GM19193 (cell line): Measurements from ENCODE around the gene MSGN1.

Source experiments
- POLR2A ChIP-seq: IDR thresholded peaks from 4 replicates; pipeline ENCODE4 v1.6.1; 2011; ENCODE audit not compliant: insufficient read depth, insufficient read length; ENCODE audit errors: extremely low read depth

MSGN1 gene

GRCh38 chr2:17816396-17817245, at the start of gene MSGN1:
TSS of gene MSGN1 (plus strand) at chr2:17816460. CDS start at chr2:17816519, 59 bp downstream.
- no peak for TF ChIP-seq POLR2A

- TF ChIP-seq POLR2A, result no peak
Measured at GRCh38 chr2:17768894-17769293, 47.4 kb upstream of the MSGN1 start.

- no peak for TF ChIP-seq POLR2A
Measured at GRCh38 chr2:17771956-17772355, 44.3 kb upstream of the MSGN1 start.

DNA sequence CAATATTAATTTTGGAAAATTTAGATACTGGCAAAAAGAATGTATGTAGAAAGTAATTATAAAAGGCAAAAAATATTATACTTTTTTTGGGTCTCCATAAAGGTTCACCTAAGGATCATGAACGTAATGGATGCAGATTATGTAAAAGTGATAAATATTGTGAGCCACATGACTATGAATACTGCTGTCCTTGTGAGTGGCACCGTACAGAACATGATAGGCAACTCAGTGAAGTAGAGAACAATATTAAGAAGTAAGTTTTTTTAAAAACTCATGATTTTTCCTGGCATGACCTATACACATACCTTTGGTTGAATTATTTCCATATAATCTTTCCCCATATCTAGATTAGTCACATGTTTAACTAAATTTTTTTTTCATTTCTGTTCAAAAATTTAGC, 43.7 kb upstream of the MSGN1 start:
- TF ChIP-seq POLR2A, result no peak

GRCh38 chr2:17780546-17780945, 35.7 kb upstream of the MSGN1 start:
- TF ChIP-seq POLR2A, result no peak

DNA sequence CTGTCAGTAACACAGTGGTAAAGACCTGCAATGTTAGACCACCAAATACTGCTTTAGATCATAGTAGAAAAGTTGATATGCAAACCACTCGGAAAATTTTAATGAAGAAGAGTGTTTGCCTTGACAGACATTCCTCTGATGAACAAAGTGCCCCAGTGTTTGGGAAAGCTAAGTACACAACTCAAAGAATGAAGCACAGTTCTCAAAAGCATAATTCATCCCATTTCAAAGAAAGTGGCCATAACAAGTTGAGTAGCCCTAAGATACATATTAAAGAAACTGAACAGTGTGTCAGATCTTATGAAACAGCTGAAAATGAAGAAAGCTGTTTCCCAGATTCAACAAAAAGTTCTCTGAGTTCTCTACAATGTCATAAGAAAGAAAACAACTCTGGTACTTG, 34.8 kb upstream of the MSGN1 start:
- TF ChIP-seq POLR2A, result no peak

DNA sequence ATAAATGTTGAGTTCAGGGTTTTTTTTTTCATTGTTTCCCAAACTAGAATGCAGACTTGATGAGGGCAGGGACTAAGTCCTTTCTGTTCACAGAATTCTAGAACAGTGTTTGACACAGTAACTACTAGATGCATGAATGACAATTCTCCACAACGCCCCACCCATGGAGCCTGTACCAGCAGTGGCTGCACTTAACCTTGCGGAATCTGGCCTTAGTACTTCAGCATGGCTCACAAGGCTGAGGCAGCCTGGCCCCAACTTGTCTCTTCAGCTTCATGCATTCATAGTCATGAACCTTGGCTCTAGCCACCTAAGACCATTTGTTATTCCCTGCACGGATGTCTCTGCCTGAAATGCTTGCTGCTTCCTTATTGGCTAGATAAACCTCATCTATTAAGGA, 29.5 kb upstream of the MSGN1 start:
- TF ChIP-seq POLR2A, result no peak

- no peak for TF ChIP-seq POLR2A
Measured at GRCh38 chr2:17788773-17789172, 27.5 kb upstream of the MSGN1 start.

DNA sequence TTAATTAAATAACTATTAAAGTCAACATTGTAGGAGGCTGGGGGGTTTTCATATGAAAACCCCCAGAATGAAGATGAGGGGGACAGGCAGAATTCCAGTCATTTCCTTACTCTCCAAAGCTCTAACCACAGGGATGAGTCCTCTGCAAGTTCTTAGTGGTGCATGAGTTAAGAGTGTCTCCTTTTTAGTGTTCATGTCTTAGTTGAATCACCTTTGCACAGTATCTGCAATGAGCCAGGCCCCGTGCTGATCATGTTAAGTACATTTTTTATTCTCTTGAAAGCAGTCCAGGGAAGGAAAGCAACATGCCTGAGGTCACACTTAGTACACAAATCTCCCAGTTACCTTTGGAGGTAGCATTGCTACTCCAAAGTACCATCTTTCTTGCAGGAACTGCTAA, 25.7 kb upstream of the MSGN1 start:
- no peak for TF ChIP-seq POLR2A

DNA sequence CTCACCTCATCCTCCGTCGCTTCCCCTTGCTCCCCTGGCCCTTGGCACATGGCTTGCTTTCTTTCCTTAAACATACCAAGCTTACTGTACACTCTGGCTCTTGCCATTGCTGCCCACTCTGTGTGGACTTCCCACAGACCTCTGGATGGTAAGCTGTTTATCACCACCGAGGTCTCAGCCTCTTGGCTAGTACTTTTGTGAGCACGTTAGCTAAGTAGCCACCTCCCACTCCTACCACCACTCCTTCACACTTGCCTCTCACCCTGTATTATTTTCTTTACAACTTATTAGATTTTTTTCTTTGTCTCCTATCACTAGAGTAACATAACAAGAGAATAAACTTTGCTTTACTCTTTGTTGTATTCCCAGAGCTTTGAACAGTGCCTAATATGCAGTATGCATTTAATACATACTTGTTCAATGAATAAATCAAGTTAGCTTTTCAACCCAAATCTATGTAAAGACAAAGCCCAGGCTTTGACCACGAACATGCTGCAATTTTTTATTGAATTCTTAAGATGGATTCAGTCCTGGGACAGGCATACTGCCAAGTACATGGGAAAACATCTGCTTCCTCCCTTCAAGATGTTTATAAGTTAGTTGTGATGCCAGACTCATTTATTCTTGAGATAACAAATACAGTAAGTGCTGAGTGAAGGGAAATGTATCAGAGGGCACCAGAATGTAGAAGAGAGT, 25.0 kb upstream of the MSGN1 start:
- no peak for TF ChIP-seq POLR2A

DNA sequence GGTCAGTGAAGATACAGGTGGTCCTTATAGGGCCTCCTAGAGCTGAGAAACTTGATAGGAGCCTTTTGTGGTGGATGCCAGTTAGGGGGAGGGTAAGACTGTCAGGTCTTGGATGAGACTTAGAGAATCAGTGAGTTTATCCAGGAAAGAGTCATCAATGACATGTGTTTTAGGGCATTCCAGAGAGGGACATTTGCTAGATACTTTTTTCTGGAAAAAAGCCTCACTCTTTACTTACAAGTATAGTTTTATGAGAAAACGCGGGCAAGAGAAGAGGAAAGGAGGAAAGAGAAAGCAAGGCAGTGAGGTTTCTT, 24.5 kb upstream of the MSGN1 start:
- no peak for TF ChIP-seq POLR2A

- TF ChIP-seq POLR2A, result no peak
Measured at GRCh38 chr2:17792515-17792914, 23.7 kb upstream of the MSGN1 start.

GRCh38 chr2:17793296-17793695, 23.0 kb upstream of the MSGN1 start:
- TF ChIP-seq POLR2A, result no peak

DNA sequence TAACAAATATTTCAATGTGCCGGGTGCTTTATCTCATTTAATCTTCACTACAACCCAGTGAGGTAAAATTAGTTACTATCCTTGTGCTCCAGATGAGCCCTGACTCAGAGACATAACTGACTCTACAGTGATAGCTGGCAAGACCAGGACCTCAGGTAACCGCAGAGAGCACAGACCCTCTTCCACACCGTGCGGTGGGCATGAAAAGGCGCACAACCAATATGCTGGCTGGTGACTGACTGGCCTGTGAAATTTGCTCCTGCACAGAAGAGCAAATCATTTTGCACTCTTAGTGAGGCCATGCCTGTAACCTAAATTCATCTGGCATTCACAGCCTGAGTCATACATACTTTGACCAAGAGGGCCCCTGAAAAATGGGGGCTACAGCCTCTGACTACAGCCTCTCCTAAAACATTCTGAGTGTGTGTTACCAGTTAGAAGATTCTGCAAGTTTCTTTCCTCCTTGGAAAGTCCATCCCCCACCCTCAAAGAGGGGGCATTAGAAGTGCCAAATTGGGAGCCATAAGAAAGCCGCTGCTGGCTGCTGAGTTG, 22.4 kb upstream of the MSGN1 start:
- no peak for TF ChIP-seq POLR2A

DNA sequence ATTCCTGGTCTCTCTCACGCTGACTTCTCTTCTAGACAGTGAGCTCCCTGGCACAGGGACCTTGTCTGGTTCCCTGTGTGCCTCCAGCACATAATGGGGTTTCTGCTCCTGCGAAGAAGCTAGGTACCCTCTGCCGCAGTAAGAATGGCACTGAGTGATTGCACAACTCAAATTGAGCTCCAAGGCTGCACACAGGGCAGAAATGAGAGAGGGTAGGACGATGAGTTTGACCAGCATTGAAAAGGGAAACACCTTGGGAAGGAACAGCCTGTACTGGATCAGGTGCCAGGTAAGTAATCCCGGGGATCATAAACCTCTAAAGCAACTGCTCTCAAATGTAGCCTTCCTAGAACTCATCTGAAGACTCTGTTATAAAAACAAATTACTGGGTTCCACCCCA, 21.0 kb upstream of the MSGN1 start:
- TF ChIP-seq POLR2A, result no peak

GRCh38 chr2:17798338-17798737, 17.9 kb upstream of the MSGN1 start:
- no peak for TF ChIP-seq POLR2A

DNA sequence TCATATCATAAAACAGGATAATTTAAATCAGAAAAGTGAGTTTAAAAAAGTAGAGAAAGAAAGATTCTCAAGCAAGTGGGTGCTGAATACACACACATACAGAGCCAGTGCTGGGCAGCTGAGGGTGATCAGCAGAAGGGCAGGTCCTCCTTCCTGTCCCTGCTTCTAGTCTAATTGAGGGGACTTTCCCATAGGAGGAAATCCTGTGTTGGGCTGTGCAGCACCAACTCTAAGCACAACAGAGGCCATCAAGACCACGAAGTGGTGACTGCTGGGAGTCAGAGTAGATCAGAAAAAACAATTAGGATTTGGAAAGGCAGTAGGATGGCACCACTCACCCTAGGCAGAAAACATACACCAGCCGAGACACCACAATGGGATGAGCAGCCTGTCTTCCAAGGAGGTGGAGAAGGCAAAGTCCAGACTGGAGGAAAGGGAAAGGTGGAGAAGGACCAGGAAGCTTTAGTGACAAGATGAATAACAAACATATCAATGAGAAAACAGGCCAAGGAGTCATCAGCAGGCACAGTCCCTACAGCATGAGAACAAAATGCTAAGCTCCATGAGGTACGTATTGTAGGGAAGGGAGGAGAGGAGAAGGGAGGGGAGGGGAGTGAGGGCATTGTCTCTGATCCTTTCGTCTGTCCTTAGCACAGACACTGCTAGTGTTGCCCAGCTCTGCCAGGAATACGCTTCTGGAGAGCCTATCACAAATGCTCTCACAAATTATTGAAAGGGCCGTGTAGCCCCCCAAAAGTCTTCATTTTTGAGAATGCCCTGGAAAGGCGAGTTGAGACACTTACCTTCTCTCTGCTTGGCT, 16.7 kb upstream of the MSGN1 start:
- no peak for TF ChIP-seq POLR2A
